Activated CD8-positive, alpha-beta T cell treated with anti-CD3 and anti-CD28 coated beads for 36 hours (primary cell): ENCODE data around the gene SPP2. TPM values are rescaled to one million over a fixed set of nuclear protein-coding genes. Genes with fewer than 3 reads are reported as not detected.

ENCODE experiments used
- ATAC-seq: fragments of 200-7000 bp; cut with Tn5 transposase; one replicate; pipeline ENCODE4 v1.10.0; 2021; ENCODE audit warnings: mild to moderate bottlenecking, moderate library complexity
- CTCF ChIA-PET: fragments of 350-600 bp; sonication (Branson Sonifier 250); formaldehyde crosslinking; loops from one replicate; lab custom pipeline; 2021; ENCODE audit warnings: antibody characterized with exemption; lab: Charles Lee
- POLR2A ChIA-PET: fragments of 350-600 bp; sonication (Branson Sonifier 250); formaldehyde crosslinking; loops from one replicate; lab custom pipeline; 2021; ENCODE audit warnings: antibody characterized with exemption; lab: Charles Lee
- DNase-seq: peaks from one replicate; pipeline ENCODE4 v3.0.0-alpha.2; 2020
- H3K27ac Mint-ChIP-seq: one replicate; pipeline ENCODE4 v1.8.0; 2021; ENCODE audit warnings: mild to moderate bottlenecking, mixed read lengths
- H3K27me3 Mint-ChIP-seq: one replicate; pipeline ENCODE4 v1.8.0; 2021; ENCODE audit warnings: mixed read lengths
- H3K36me3 Mint-ChIP-seq: one replicate; pipeline ENCODE4 v1.8.0; 2021; ENCODE audit warnings: low read depth, mixed read lengths
- H3K4me1 Mint-ChIP-seq: one replicate; pipeline ENCODE4 v1.8.0; 2021; ENCODE audit warnings: low read depth, mixed read lengths
- H3K4me3 Mint-ChIP-seq: one replicate; pipeline ENCODE4 v1.8.0; 2021; ENCODE audit warnings: mild to moderate bottlenecking, moderate library complexity, mixed read lengths
- H3K9me3 Mint-ChIP-seq: one replicate; pipeline ENCODE4 v1.8.0; 2021; ENCODE audit warnings: mixed read lengths
- CTCF ChIP-seq: fragments of 200-600 bp; IDR thresholded peaks from one replicate; pipeline ENCODE4 v1.8.0; 2022; ENCODE audit warnings: antibody characterized with exemption, mild to moderate bottlenecking
- intact Hi-C: fragments of 100-400 bp; cut with micrococcal nuclease; formaldehyde crosslinking; loops from one replicate; pipeline ENCODE4 v1.10.0; 2022
- total RNA-seq, 2 experiments: library from RNA; stranded (reverse); gene quantifications; one replicate each; pipeline ENCODE4 v1.2.3, GENCODE V29; 2021

The SPP2 gene
- total RNA-seq, 2 experiments from 2014 or later: not detected

- ChIA-PET POLR2A (no interaction called here), CTCF (interaction anchor here (1.1 kb wide), 1 partner anchor 37 kb away, joined by 3 read pairs; no protein-coding TSS in a partner anchor)
- TF ChIP-seq CTCF: no peak
- no peak overlapping the region for H3K27ac Mint-ChIP-seq
- ATAC-seq: no peak
- intact Hi-C loops: no loop called here
- H3K4me1 Mint-ChIP-seq: peaks cover 39% of the 10 kb centered on the region
- no peaks in the 10 kb centered on the region for H3K27me3 Mint-ChIP-seq
- DNase-seq: no peak
- H3K36me3 Mint-ChIP-seq: no peaks in the 10 kb centered on the region
- H3K9me3 Mint-ChIP-seq: peaks cover 2% of the 10 kb centered on the region
- H3K4me3 Mint-ChIP-seq: no peak overlapping the region
Observed at GRCh38 chr2:234026693-234027254, 23.7 kb upstream of the SPP2 start.

GRCh38 chr2:234027641-234028040 lies 22.9 kb upstream of the SPP2 start:
- intact Hi-C loops: no loop called here
- ChIA-PET CTCF (no interaction called here), POLR2A (no interaction called here)
- H3K4me3 Mint-ChIP-seq: no peak overlapping the region
- no peak for TF ChIP-seq CTCF
- H3K36me3 Mint-ChIP-seq: no peaks in the 10 kb centered on the region
- ATAC-seq: no peak
- H3K4me1 Mint-ChIP-seq: peaks cover 45% of the 10 kb centered on the region
- no peaks in the 10 kb centered on the region for H3K27me3 Mint-ChIP-seq
- peaks cover 2% of the 10 kb centered on the region for H3K9me3 Mint-ChIP-seq
- no peak overlapping the region for H3K27ac Mint-ChIP-seq
- no peak for DNase-seq

- DNase-seq: no peak
- intact Hi-C loops: no loop called here
- Mint-ChIP-seq H3K4me1 (peaks cover 47% of the 10 kb centered on the region), H3K36me3 (peaks cover 1% of the 10 kb centered on the region), H3K27ac (no peak overlapping the region), H3K27me3 (no peaks in the 10 kb centered on the region), H3K4me3 (no peak overlapping the region), H3K9me3 (peaks cover 4% of the 10 kb centered on the region)
- ChIA-PET POLR2A (no interaction called here), CTCF (no interaction called here)
- TF ChIP-seq CTCF: no peak
- ATAC-seq: no peak
Observed at GRCh38 chr2:234029150-234029733, 21.3 kb upstream of the SPP2 start.

GRCh38 chr2:234031207-234031606 lies 19.3 kb upstream of the SPP2 start:
- H3K4me3 Mint-ChIP-seq: no peak overlapping the region
- TF ChIP-seq CTCF: no peak
- peaks cover 35% of the 10 kb centered on the region for H3K4me1 Mint-ChIP-seq
- no peaks in the 10 kb centered on the region for H3K27me3 Mint-ChIP-seq
- no peak for DNase-seq
- no peak overlapping the region for H3K27ac Mint-ChIP-seq
- H3K9me3 Mint-ChIP-seq: peaks cover 9% of the 10 kb centered on the region
- POLR2A ChIA-PET: no interaction called here
- no peak for ATAC-seq
- peaks cover 1% of the 10 kb centered on the region for H3K36me3 Mint-ChIP-seq
- CTCF ChIA-PET: interaction anchor here (1.5 kb wide), 1 partner anchor 9 kb away, joined by 3 read pairs; no protein-coding TSS in a partner anchor
- intact Hi-C loops: no loop called here

- intact Hi-C loops: no loop called here
- Mint-ChIP-seq H3K4me3 (no peak overlapping the region), H3K9me3 (peaks cover 14% of the 10 kb centered on the region), H3K27me3 (no peaks in the 10 kb centered on the region), H3K4me1 (peaks cover 25% of the 10 kb centered on the region), H3K36me3 (peaks cover 1% of the 10 kb centered on the region), H3K27ac (peak overlapping the region; percentile 1)
- peak; percentile 77 for ATAC-seq
- ChIA-PET CTCF (interaction anchor here (1.0 kb wide), 1 partner anchor 513 kb away, joined by 3 read pairs; no protein-coding TSS in a partner anchor), POLR2A (no interaction called here)
- TF ChIP-seq CTCF: no peak
- peak; percentile 52 for DNase-seq
Observed at GRCh38 chr2:234032279-234032856, 18.1 kb upstream of the SPP2 start.
